Motor neuron (in vitro differentiated cells): ENCODE results near the gene TMEM126B. TPM values are rescaled to one million over a fixed set of nuclear protein-coding genes. Genes with fewer than 3 reads are reported as not detected.

ENCODE experiments used
- ATAC-seq, 8 experiments: fragments of 200-7000 bp; cut with Tn5 transposase; replicated peaks in 6 of 8; 2 replicates each; pipeline ENCODE4 v1.8.0; 2021; ENCODE audit warnings: mild to moderate bottlenecking in 8 of 8, moderate library complexity in 8 of 8
- H3K27ac ChIP-seq, 2 donors: fragments of 250-450 bp; sonication (Bioruptor Pico); 2 replicates each; pipeline ENCODE4 v1.9.0; 2021; ENCODE audit warnings: antibody characterized with exemption in 2 of 2, mild to moderate bottlenecking in 2 of 2, moderate library complexity in 1 of 2
- H3K4me1 ChIP-seq, 2 donors: fragments of 250-450 bp; sonication (Bioruptor Pico); replicated peaks in 1 of 2; 2 replicates each; pipeline ENCODE4 v1.6.1; 2021; ENCODE audit warnings: antibody characterized with exemption in 2 of 2, mild to moderate bottlenecking in 2 of 2, moderate library complexity in 1 of 2
- H3K4me3 ChIP-seq, 5 donors: fragments of 250-450 bp; sonication (Bioruptor Pico); 2 replicates each; pipeline ENCODE4 v1.9.0; 2021; ENCODE audit warnings: antibody characterized with exemption in 5 of 5, mild to moderate bottlenecking in 5 of 5, moderate library complexity in 4 of 5
- WGBS, 10 experiments: fragments of 450-650 bp; shearing (Covaris generic); methylation state at CpG; one replicate each; pipeline ENCODE4 v1.0.0; 2022; 5-methylcytosine and 5-hydroxymethylcytosine counted together
- in situ Hi-C, 9 experiments: fragments of 400-800 bp; cut with MboI; loops; one replicate each; pipeline ENCODE4 v1.15.0; 2021; ENCODE audit warnings: low sequenced_read_pairs in 9 of 9, low pct_unique_long_range_greater_than_20kb in 2 of 9; ENCODE audit not compliant: unreplicated experiment in 9 of 9
- total RNA-seq, 8 experiments: library from RNA; unstranded; fragments of 300-600 nt; gene quantifications; 2 replicates each; pipeline versions ENCODE4 v1.2.3 to v1.2.4, GENCODE V29; 2022

Gene TMEM126B
- total RNA-seq, 8 experiments from 2014 or later = 31.1 to 102 (median 46.7) TPM

- in situ Hi-C loops = no loop called here
- Histone ChIP-seq H3K4me1 (no peaks in the 10 kb centered on the region), H3K27ac (no peak overlapping the region), H3K4me3 (no peak overlapping the region)
- ATAC-seq = peak in 2 of 8 experiments; percentile 31 to 68
- WGBS, 10 experiments = 5 to 80% (median 30%) methylated on average over 1 to 5 of the region's 8 CpGs; no CpG with 5 or more reads in 1 of the 10 experiments
Measured at GRCh38 chr11:85672105-85672902, 43.9 kb downstream of the TMEM126B start.

GRCh38 chr11:85673393-85673792 lies 45.0 kb downstream of the TMEM126B start:
- Histone ChIP-seq H3K4me3 (no peak overlapping the region), H3K4me1 (no peaks in the 10 kb centered on the region), H3K27ac (no peak overlapping the region)
- in situ Hi-C loops = no loop called here
- no peak for ATAC-seq
- WGBS, 10 experiments = 50 to 100% (median 83%) methylated on average over 1 to 3 of the region's 3 CpGs; no CpG with 5 or more reads in 1 of the 10 experiments

DNA sequence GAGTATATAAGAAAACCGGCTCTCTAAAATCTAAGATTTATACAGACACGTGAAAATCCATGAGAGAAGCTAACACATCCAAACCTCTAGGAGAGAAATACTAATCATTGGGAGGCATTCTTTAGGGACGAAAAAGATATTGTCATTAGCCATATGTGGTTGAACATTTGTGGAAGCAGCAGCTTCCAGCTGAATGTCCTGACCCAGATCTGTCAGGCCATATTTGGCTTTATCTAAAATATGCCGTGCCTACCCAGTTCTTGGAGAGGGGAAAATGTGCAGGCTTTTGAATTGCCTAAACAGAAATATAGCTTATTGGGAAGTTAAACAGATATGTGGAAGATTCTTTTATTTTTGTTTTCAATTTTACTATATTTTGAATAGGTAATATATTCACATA lies 51.2 kb downstream of the TMEM126B start:
- Histone ChIP-seq H3K27ac (no peak overlapping the region), H3K4me1 (no peaks in the 10 kb centered on the region), H3K4me3 (no peak overlapping the region)
- 0 to 95% (median 78%) methylated on average over 1 to 4 of the region's 4 CpGs for WGBS, 10 experiments
- ATAC-seq = no peak
- in situ Hi-C loops = no loop called here

DNA sequence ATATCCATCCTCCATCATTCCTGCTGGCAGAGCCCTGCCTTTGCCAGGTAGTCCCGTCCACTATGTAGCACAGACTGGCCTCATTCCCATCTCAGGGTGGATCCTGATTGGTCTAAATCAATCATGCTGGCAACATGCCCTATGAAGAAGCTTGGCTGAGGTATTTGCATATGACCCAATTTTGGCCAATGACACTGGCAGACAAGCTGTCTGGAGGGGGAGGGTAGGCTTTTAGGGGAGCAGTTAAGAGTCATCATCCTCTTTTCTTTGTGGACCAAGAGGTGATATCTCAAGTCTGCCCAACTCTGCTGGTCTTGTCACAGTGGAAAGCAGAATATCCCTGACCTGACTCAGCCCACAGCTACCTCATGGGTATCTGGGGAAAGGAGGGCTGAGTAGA lies 52.5 kb downstream of the TMEM126B start:
- ATAC-seq = peak in 1 of 8 experiments; percentile 31
- WGBS, 10 experiments = 80 to 100% (median 80%) methylated on average over 1 of the region's 1 CpG; no CpG with 5 or more reads in 7 of the 10 experiments
- peaks cover 0 to 4% of the 10 kb centered on the region in 2 donors for H3K4me1 ChIP-seq
- no peak overlapping the region for H3K27ac ChIP-seq
- H3K4me3 ChIP-seq = no peak overlapping the region
- in situ Hi-C loops = no loop called here

GRCh38 chr11:85682330-85683305 lies 54.2 kb downstream of the TMEM126B start:
- H3K27ac ChIP-seq = no peak overlapping the region
- no peak overlapping the region for H3K4me3 ChIP-seq
- peak in 2 of 8 experiments; percentile 12 to 18 for ATAC-seq
- H3K4me1 ChIP-seq = peaks cover 0 to 4% of the 10 kb centered on the region in 2 donors
- WGBS, 10 experiments = 0 to 100% (median 90%) methylated on average over 1 to 23 of the region's 43 CpGs; no CpG with 5 or more reads in 1 of the 10 experiments
- in situ Hi-C loops = no loop called here

DNA sequence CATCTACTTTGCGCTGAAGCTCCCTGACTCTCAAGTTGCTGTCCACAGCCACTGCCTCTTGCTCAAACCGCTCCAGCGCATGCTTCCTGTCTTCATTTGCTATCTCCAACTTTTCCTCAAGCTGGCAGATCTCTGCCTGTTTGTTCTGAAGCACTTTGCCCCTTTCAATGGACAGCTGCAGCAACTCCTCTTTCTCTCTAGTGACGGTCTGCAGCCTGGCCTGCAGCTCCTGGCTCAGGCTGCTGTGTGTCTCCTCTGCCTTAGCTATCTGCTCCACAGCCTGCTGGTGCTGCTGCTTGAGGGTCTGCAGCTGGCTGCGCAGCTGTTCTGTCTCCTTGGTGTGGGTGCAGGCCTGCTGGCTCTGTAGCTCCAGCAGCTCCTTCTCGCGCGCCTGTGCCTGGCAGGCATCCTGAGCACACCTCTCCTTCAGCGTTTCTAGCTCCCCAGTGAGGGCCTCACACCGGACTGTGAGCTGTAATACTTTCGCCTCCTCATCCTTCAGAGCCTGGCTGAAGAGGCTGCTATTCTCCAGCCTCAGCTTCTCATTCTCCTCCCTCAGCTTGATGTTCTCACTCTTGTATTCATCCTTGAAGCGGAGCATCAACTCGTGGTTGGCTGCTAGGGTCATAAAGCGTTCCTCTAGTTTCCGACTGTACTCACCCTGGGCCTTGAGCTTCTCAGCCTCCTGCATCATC lies 56.9 kb downstream of the TMEM126B start:
- H3K4me3 ChIP-seq = no peak overlapping the region
- no peak overlapping the region for H3K27ac ChIP-seq
- peak in 4 of 8 experiments; percentile 3 to 36 (median 22) for ATAC-seq
- peaks cover 0 to 4% of the 10 kb centered on the region in 2 donors for H3K4me1 ChIP-seq
- 23 to 100% (median 93%) methylated on average over 1 to 10 of the region's 15 CpGs; no CpG with 5 or more reads in 1 of the 10 experiments for WGBS, 10 experiments
- in situ Hi-C loops = no loop called here

DNA sequence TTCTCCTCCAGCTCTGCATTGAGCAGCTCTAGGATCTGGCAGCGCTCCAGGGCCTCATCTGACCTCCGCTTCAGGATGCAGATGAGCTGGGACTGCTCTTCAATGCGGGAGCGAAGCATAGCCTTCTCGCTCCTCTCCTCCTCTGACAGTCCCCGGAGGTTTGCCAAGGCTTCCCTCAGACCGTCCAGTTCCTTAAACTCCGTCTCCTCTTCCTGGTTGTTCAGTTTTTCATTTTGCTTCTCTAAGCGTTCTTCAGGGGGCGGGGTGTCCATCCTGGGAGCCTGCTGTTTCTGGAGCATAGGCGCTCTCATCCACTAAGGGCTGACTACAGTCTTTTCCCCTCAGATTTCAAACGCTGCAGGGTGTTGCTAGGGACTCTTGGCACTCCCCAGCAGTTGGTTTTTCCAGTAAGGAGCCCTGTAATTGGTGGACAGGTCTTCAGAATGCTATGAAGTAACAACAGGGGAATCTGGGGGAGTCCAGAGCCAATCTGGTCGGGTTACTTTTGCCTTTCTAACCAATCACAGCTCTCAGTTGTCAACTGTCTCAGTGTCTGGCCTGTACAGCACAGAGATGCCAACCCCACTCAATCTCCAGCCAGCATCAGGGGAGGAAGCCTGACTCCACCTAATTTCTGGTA lies 57.5 kb downstream of the TMEM126B start, which contains the start of gene CCDC89:
CCDC89 (minus strand) TSS at position 376 of the 640 bp plus-strand sequence; CDS start at position 311, 65 bp downstream.
- peak; percentile 66 to 95 (median 91) for ATAC-seq
- Histone ChIP-seq H3K4me1 (peaks cover 0 to 4% of the 10 kb centered on the region in 2 donors), H3K27ac (no peak within 1 kb of the TSS), H3K4me3 (no peak within 1 kb of the TSS)
- in situ Hi-C loops = no loop called here
- 0 to 85% (median 74%) methylated on average over 3 to 12 of the region's 13 CpGs; no CpG with 5 or more reads in 2 of the 10 experiments for WGBS, 10 experiments

Other genes with a start within 250 kb of the TMEM126B start
- 10 to 100 TPM in 3 of 8 experiments, 1 to 10 TPM in 5; 1.3 to 17.5 (median 6.5) TPM for gene DLG2, start 1.2 kb upstream of the TMEM126B start, total RNA-seq
- 10 to 100 TPM; 23.2 to 57.5 (median 37.7) TPM for gene TMEM126A, start 19.4 kb downstream of the TMEM126B start, total RNA-seq
- gene CREBZF, start 36.5 kb downstream of the TMEM126B start, total RNA-seq = 10 to 100 TPM; 39.7 to 80.0 (median 47.7) TPM
- 1 to 10 TPM in 3 of 8 experiments, under 1 TPM in 5; 0.18 to 4.7 (median 0.71) TPM for gene CCDC89, start 57.6 kb downstream of the TMEM126B start, total RNA-seq
- 10 to 100 TPM in 4 of 8 experiments, 1 to 10 TPM in 4; 2.5 to 79.6 (median 19.3) TPM for gene SYTL2, start 182.5 kb downstream of the TMEM126B start, total RNA-seq
- gene CCDC83, start 226.8 kb downstream of the TMEM126B start, total RNA-seq = not detected